K562 (cell line): ENCODE results near the gene DHX58.

ENCODE experiments used
- AFF4 ChIP-seq: sonication (generic); formaldehyde crosslinking; IDR thresholded peaks from 2 replicates; pipeline ENCODE4 v1.8.0; 2023; ENCODE audit warnings: mild to moderate bottlenecking, missing genetic modification reagents
- CTCF ChIP-seq, 3 experiments: IDR thresholded peaks in 2 of 3; conservative IDR thresholded peaks in 1 of 3; 2 replicates each; pipeline ENCODE4 v1.5.1; 2011 to 2012; ENCODE audit warnings: low read length in 3 of 3, mild to moderate bottlenecking in 3 of 3, control low read depth in 2 of 3, improper control_type of control experiment in 1 of 3, inconsistent platforms in 1 of 3, low read depth in 1 of 3, mixed read lengths in 1 of 3, moderate library complexity in 1 of 3; ENCODE audit not compliant: insufficient read depth in 2 of 3
- GATA2 ChIP-seq: sonication (generic); formaldehyde crosslinking; IDR thresholded peaks from 2 replicates; pipeline ENCODE4 v1.4.0; 2020; ENCODE audit warnings: mild to moderate bottlenecking, missing genetic modification reagents
- NBN ChIP-seq: fragments of 450-650 bp; IDR thresholded peaks from 2 replicates; pipeline ENCODE4 v1.6.1; 2016; ENCODE audit warnings: low read depth, mild to moderate bottlenecking
- POLR2A ChIP-seq: fragments of 450-650 bp; conservative IDR thresholded peaks from 2 replicates; pipeline ENCODE4 v1.6.1; 2016
- TFE3 ChIP-seq: fragments of 450-650 bp; formaldehyde crosslinking; IDR thresholded peaks from 2 replicates; pipeline ENCODE4 v1.4.0; 2020; ENCODE audit warnings: mild to moderate bottlenecking, mixed read lengths

- TF ChIP-seq CTCF (IDR thresholded peaks at IDR 0.05 in 2 of 3, conservative IDR thresholded peaks at IDR 0.05 in 1 of 3; ENCODE audit: insufficient read depth in 2 of 3, low read depth in 1 of 3, low read length in 3 of 3) = no peak
- no peak for TF ChIP-seq GATA2 (CRISPR knock-in tag)
- TF ChIP-seq NBN = no peak
- no peak for TF ChIP-seq TFE3
- no peak for TF ChIP-seq POLR2A
- no peak for TF ChIP-seq AFF4 (CRISPR knock-in tag)
Observed at GRCh38 chr17:42088736-42089135, 23.8 kb downstream of the DHX58 start.
